Activated naive CD4-positive, alpha-beta T cell treated with anti-CD3 and anti-CD28 coated beads, Interleukin-2, amount 50 U/mL, for 72 hours (primary cell): ENCODE measurements around the gene PLGRKT. TPM values are rescaled to one million over a fixed set of nuclear protein-coding genes. Genes with fewer than 3 reads are reported as not detected.
"Not testable (repeated sequence)": the region's sequence is repeated elsewhere in the genome, so short reads cannot be mapped to it uniquely, and the experiment has no call there.

Experiments
- ATAC-seq, 2 donors: fragments of 150-1000 bp; cut with Tn5 transposase; 2 replicates each; pipeline ENCODE4 v1.10.0; 2021; ENCODE audit warnings: mild to moderate bottlenecking in 2 of 2, moderate library complexity in 2 of 2
- DNase-seq, 2 donors: peaks; one replicate each; pipeline ENCODE4 v3.0.0; 2021 to 2022; ENCODE audit warnings: low spot score in 2 of 2
- H3K27ac Mint-ChIP-seq, 2 donors: one replicate each; pipeline ENCODE4 v1.8.0; 2022; ENCODE audit warnings: mild to moderate bottlenecking in 2 of 2, mixed read lengths in 2 of 2
- H3K36me3 Mint-ChIP-seq, 2 donors: one replicate each; pipeline ENCODE4 v1.8.0; 2022; ENCODE audit warnings: mixed read lengths in 2 of 2
- H3K9me3 Mint-ChIP-seq, 2 donors: one replicate each; pipeline ENCODE4 v1.8.0; 2022; ENCODE audit warnings: mixed read lengths in 2 of 2
- total RNA-seq, 2 donors: library from RNA; stranded (reverse); gene quantifications; one replicate each; pipeline ENCODE4 v1.2.3, GENCODE V29; 2022

Gene PLGRKT
- total RNA-seq, 2 donors from 2014 or later, result 30.3 to 48.5 TPM

- H3K27ac Mint-ChIP-seq, result peak overlapping the region in 1 of 2 donors; percentile 12
- H3K9me3 Mint-ChIP-seq, result no peaks in the 10 kb centered on the region
- no peak for DNase-seq
- H3K36me3 Mint-ChIP-seq, result peaks cover 16 to 30% of the 10 kb centered on the region in 2 donors
- ATAC-seq, result no peak
These were observed 111.5 kb downstream of the PLGRKT start for GRCh38 chr9:5326187-5326586.

- DNase-seq, H3K9me3 Mint-ChIP-seq, H3K27ac Mint-ChIP-seq, ATAC-seq: not testable (repeated sequence)
- peaks cover 10 to 12% of the 10 kb centered on the region in 2 donors for H3K36me3 Mint-ChIP-seq
These were observed 116.1 kb downstream of the PLGRKT start for GRCh38 chr9:5321601-5322000.

- Mint-ChIP-seq H3K9me3 (no peaks in the 10 kb centered on the region), H3K36me3 (peaks cover 12 to 18% of the 10 kb centered on the region in 2 donors), H3K27ac (no peak overlapping the region)
- DNase-seq, result no peak
- no peak for ATAC-seq
These were observed 116.7 kb downstream of the PLGRKT start for GRCh38 chr9:5321058-5321457.

GRCh38 chr9:5316406-5316805, 121.3 kb downstream of the PLGRKT start:
- not testable (repeated sequence) for H3K27ac Mint-ChIP-seq, ATAC-seq, DNase-seq
- H3K9me3 Mint-ChIP-seq, result peaks cover 6 to 12% of the 10 kb centered on the region in 2 donors
- H3K36me3 Mint-ChIP-seq, result peaks cover 23 to 35% of the 10 kb centered on the region in 2 donors

- ATAC-seq (no peak), DNase-seq (no peak)
- Mint-ChIP-seq H3K36me3 (peaks cover 26 to 35% of the 10 kb centered on the region in 2 donors), H3K9me3 (peaks cover 6 to 12% of the 10 kb centered on the region in 2 donors), H3K27ac (no peak overlapping the region)
These were observed 122.4 kb downstream of the PLGRKT start for GRCh38 chr9:5315187-5315923.

- no peak for DNase-seq
- no peak for ATAC-seq
- Mint-ChIP-seq H3K36me3 (peaks cover 16% of the 10 kb centered on the region in 2 donors), H3K27ac (no peak overlapping the region), H3K9me3 (peaks cover 6 to 12% of the 10 kb centered on the region in 2 donors)
These were observed 126.9 kb downstream of the PLGRKT start for GRCh38 chr9:5310851-5311250.

Other genes with a start within 250 kb of the PLGRKT start
- gene INSL4, start 206.5 kb downstream of the PLGRKT start, total RNA-seq, result not detected
- gene RLN2, start 133.2 kb downstream of the PLGRKT start, total RNA-seq, result 1 to 10 TPM; 2.4 to 4.6 TPM
- 1 to 10 TPM; 1.7 to 2.5 TPM for gene RLN1, start 98.0 kb downstream of the PLGRKT start, total RNA-seq
- 10 to 100 TPM; 34.5 to 65.5 TPM for gene CD274, start 12.6 kb upstream of the PLGRKT start, total RNA-seq
- under 1 TPM; 0.19 to 0.87 TPM for gene PDCD1LG2, start 72.6 kb upstream of the PLGRKT start, total RNA-seq
- gene RIC1, start 191.2 kb upstream of the PLGRKT start, total RNA-seq, result 10 to 100 TPM; 25.6 to 26.7 TPM